Measurements from ENCODE around the gene OR52L1.

OR52L1 gene

GRCh38 chr11:6006846-6007245 is 20.1 kb upstream of the OR52L1 start, which contains the start of gene OR56A4:
Gene OR56A4 (minus strand): TSS chr11:6006946. CDS start chr11:6002992, 3,954 bp downstream.
- no peak for TF ChIP-seq ZFX (IDR thresholded peaks at IDR 0.05)
- TF ChIP-seq, protein P1, sequence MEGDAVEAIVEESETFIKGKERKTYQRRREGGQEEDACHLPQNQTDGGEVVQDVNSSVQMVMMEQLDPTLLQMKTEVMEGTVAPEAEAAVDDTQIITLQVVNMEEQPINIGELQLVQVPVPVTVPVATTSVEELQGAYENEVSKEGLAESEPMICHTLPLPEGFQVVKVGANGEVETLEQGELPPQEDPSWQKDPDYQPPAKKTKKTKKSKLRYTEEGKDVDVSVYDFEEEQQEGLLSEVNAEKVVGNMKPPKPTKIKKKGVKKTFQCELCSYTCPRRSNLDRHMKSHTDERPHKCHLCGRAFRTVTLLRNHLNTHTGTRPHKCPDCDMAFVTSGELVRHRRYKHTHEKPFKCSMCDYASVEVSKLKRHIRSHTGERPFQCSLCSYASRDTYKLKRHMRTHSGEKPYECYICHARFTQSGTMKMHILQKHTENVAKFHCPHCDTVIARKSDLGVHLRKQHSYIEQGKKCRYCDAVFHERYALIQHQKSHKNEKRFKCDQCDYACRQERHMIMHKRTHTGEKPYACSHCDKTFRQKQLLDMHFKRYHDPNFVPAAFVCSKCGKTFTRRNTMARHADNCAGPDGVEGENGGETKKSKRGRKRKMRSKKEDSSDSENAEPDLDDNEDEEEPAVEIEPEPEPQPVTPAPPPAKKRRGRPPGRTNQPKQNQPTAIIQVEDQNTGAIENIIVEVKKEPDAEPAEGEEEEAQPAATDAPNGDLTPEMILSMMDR (conservative IDR thresholded peaks at IDR 0.05), result no peak

DNA sequence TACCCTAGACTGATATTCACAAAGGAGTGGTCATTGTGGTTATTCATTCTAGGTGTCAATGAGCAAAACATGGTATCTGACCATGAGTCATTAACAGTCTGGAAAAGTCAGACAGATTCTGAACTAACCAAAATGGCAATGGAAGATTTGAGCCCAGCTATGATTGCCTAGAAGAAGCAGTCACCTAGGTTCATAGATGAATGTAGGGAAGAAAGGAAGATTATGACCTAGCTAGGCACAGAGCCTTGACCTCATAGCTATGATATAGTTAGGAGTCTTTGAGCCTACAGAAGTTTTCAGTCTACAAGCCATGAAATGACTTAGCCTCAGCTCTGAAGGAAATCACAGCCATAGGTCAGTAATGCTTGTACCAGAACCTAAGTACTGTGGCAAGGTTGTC is 19.6 kb upstream of the OR52L1 start:
- TF ChIP-seq, protein P1 (conservative IDR thresholded peaks at IDR 0.05), result no peak
- H3K27ac ChIP-seq, result no peak overlapping the region

More at GRCh38 chr11:6006846-6007245, 20.1 kb upstream of the OR52L1 start, which contains the start of gene OR56A4:
- no peak within 1 kb of the TSS for H3K27ac ChIP-seq

- TF ChIP-seq ZFX (IDR thresholded peaks at IDR 0.05), result no peak
- TF ChIP-seq, protein P1 (conservative IDR thresholded peaks at IDR 0.05), result no peak
- H3K27ac ChIP-seq, result no peak overlapping the region
These were observed 15.5 kb upstream of the OR52L1 start for GRCh38 chr11:6002202-6002699.

DNA sequence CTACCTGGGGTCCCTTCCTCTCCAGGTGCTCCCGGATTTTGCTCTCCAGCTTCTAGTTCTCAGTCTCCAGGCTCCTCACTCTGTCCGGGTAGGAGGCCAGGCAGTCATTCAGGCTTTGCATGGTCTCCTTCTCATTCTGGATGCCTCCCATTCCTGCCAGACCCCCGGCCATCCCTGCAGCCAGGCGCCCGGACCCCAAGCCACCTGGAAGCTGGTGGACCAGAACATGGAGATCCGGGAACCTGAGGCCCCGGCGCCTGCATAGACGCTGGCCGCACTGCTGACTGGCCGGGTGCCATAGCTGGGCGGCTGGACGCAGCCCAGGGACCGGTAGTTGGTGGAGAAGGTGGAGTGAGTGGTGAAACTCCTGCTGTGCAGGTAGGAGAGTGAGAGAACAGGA is 8.0 kb upstream of the OR52L1 start:
- H3K27ac ChIP-seq, result no peak overlapping the region
- TF ChIP-seq ZFX (IDR thresholded peaks at IDR 0.05), result no peak
- TF ChIP-seq, protein P1 (conservative IDR thresholded peaks at IDR 0.05), result no peak

DNA sequence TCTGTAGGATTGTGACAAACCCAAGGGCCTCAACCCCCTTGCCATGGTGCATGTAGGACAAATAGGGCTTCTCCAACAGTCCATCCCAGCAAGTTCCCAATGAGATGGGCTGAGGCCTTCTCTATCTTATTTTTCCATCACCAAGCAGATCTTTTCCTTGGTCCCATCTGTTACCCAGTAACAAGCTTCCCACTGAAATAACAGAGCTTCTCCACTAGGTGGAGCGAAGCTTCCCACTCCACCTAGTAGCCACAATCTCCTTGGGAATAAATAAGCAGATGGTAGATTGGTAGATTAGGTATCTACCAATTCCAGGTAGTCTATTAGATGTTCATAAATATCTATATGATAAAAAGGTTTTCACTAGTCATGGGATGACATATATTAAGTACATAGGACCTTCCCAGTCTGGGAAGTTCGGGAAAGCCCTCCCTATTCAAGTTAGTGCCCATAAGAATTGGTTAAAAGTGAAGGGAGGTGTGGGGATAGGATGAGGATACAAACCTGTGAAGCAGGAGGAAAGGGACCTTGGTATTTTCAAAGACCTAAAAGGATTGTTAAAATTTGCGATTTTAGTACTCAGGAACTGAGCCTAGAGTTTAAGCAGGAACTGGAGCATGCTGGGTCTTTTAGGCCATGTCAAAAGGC is 5.9 kb upstream of the OR52L1 start:
- TF ChIP-seq, protein P1 (conservative IDR thresholded peaks at IDR 0.05), result peak; percentile 82
- TF ChIP-seq ZFX (IDR thresholded peaks at IDR 0.05), result no peak

DNA sequence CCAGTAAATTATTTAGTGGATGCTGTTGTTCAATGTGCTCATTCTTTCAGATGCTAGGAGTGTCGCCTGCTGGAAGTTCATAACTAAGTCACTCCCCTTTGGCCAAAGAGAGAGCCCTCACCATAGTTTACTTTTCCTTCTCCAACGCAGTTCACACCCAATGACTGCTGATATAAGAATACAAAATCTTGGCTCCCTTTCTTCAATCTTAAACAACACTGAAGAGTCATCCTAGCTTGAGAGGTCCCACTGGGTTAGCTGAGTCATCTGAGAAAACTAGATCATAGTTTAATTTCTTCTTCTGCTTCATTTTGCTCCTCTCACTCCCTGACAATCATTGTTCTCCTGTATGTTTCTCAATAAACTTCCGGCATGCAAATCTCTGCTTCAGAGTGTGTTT is 5.4 kb upstream of the OR52L1 start:
- TF ChIP-seq, protein P1 (conservative IDR thresholded peaks at IDR 0.05), result no peak
- no peak for TF ChIP-seq ZFX (IDR thresholded peaks at IDR 0.05)
- no peak overlapping the region for H3K27ac ChIP-seq

More for the DNA sequence above, 5.9 kb upstream of the OR52L1 start:
- no peak overlapping the region for H3K27ac ChIP-seq

DNA sequence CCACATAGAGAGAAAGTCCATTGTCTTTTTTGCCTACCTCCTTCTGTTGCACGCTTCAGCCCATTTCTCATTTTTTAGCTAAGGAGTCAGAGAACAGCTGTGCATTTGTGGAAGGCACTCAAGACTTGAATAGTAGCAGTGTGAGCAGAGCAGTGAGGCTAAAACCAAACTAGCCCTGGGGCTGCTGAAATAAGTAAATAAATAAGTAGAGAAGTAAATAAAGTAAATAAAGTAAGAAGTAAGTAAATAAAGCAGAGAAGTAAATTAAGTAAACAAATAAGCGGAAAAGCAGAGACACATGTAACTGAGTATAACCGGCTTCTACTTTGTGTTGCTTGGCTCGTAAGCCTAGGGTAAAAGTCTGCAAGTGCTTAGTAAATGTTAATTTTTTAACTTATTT is 2.4 kb upstream of the OR52L1 start:
- no peak overlapping the region for H3K27ac ChIP-seq
- TF ChIP-seq ZFX (IDR thresholded peaks at IDR 0.05), result no peak
- TF ChIP-seq, protein P1 (conservative IDR thresholded peaks at IDR 0.05), result no peak

Measured in C4-2B (cell line).